ENCODE results near the gene TNFRSF21.
"Not testable (repeated sequence)": the region's sequence is repeated elsewhere in the genome, so short reads cannot be mapped to it uniquely, and the experiment has no call there.

Gene TNFRSF21

GRCh38 chr6:47283993-47284392 is 25.7 kb downstream of the TNFRSF21 start:
- DNase-seq, result no peak

GRCh38 chr6:47278545-47278944 is 31.2 kb downstream of the TNFRSF21 start:
- no peak for DNase-seq

- no peak for DNase-seq
Measured at GRCh38 chr6:47277702-47278101, 32.0 kb downstream of the TNFRSF21 start.

- DNase-seq, result no peak
Measured at GRCh38 chr6:47276377-47276776, 33.3 kb downstream of the TNFRSF21 start.

GRCh38 chr6:47275640-47276039 is 34.1 kb downstream of the TNFRSF21 start:
- no peak for DNase-seq

- not testable (repeated sequence) for DNase-seq
Measured at GRCh38 chr6:47275132-47275531, 34.6 kb downstream of the TNFRSF21 start.

- DNase-seq, result no peak
Measured at GRCh38 chr6:47268572-47269187, 41.0 kb downstream of the TNFRSF21 start.

GRCh38 chr6:47267301-47267700 is 42.4 kb downstream of the TNFRSF21 start:
- DNase-seq, result no peak

- no peak for DNase-seq
Measured at GRCh38 chr6:47265971-47266370, 43.7 kb downstream of the TNFRSF21 start.

- DNase-seq, result no peak
Measured at GRCh38 chr6:47264775-47265184, 44.9 kb downstream of the TNFRSF21 start.

GRCh38 chr6:47263268-47263667 is 46.4 kb downstream of the TNFRSF21 start:
- DNase-seq, result no peak

GRCh38 chr6:47262231-47262630 is 47.5 kb downstream of the TNFRSF21 start:
- no peak for DNase-seq

- no peak for DNase-seq
Measured at GRCh38 chr6:47261191-47261590, 48.5 kb downstream of the TNFRSF21 start.

- DNase-seq, result no peak
Measured at GRCh38 chr6:47260021-47260420, 49.7 kb downstream of the TNFRSF21 start.

- DNase-seq, result no peak
Measured at GRCh38 chr6:47258724-47259347, 50.9 kb downstream of the TNFRSF21 start.

- no peak for DNase-seq
Measured at GRCh38 chr6:47256981-47257730, 52.5 kb downstream of the TNFRSF21 start.

GRCh38 chr6:47256361-47256760 is 53.3 kb downstream of the TNFRSF21 start:
- DNase-seq, result no peak

- DNase-seq, result no peak
Measured at GRCh38 chr6:47254906-47255305, 54.8 kb downstream of the TNFRSF21 start.

GRCh38 chr6:47254051-47254450 is 55.7 kb downstream of the TNFRSF21 start:
- DNase-seq, result no peak

GRCh38 chr6:47253136-47253535 is 56.6 kb downstream of the TNFRSF21 start:
- no peak for DNase-seq

GRCh38 chr6:47252633-47253032 is 57.1 kb downstream of the TNFRSF21 start:
- no peak for DNase-seq

- DNase-seq, result no peak
Measured at GRCh38 chr6:47251396-47251795, 58.3 kb downstream of the TNFRSF21 start.

GRCh38 chr6:47250302-47250701 is 59.4 kb downstream of the TNFRSF21 start:
- DNase-seq, result no peak

- no peak for DNase-seq
Measured at GRCh38 chr6:47248446-47248845, 61.3 kb downstream of the TNFRSF21 start.

Measured in activated CD4-positive, alpha-beta T cell treated with anti-CD3 and anti-CD28 coated beads for 1 hour (primary cell).